ENCODE measurements around the gene OXLD1.
A peak's percentile ranks its signal among the peaks of the same experiment; 100 is the strongest.
"Not testable (repeated sequence)": the region's sequence is repeated elsewhere in the genome, so short reads cannot be mapped to it uniquely, and the experiment has no call there.

OXLD1 gene

DNA sequence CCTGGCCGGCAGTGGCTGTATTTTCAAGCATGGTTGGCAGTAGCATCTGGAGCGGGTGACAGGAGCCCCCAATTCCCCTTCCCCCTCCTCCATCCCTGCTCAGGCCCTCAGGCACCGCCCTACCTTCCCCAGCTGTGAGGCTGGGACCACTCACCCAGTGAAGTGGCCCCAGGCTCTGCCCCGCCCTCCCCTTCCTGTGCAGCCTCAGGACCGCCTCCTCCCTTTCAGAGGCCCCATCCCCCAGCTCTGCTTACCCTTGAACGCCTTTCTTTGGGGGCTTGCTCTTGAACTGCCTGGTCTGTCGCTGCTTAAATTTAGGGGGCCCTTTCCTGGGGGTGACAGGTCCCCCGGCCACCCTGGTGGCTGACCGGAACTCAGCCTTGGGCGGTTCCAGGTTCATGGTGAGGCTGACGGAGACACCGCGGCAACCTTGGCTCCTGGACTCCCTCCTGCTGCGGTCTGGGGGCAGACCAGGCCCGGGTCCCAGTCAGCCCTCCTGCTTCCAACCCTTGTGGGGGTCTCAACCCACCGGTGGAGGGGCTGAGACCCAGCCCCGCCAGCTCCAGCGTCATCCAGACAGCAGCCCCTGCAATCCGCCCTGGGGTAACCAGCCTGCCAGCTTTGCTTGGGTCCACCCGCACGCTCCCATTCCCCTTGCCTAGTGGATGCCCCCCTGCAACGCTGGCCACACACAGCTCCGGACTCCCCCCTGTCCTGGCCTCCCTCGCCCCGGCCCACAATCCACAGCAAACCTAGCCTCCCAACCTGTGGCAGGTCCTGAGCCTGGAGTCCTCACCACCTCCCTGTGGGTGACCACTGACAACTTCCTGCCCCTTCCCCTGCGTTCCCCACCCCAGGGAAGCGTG lies 13.3 kb downstream of the OXLD1 start:
- DNase-seq (ENCODE audit: low read depth), result no peak

DNA sequence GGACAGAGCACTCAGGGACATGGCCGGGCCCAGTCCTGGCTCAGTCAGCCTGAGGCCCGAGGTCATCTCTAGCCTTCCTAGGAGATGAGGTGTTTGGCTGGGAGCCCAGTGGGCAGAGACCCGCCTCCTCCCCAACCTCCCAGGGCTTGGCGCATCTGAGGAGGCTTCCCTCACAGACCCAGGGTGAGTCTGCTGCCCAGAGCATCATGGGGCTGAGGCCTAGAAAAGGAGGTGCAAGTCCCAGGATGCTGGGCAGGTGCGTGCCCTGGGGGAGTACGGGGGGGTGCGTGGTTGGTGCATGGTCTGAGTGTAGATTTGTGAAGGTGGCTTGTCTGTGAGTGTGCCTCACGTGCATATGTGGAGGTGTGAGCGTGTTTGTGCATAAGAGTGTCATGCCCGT lies 14.7 kb downstream of the OXLD1 start:
- no peak for DNase-seq (ENCODE audit: low read depth)

DNA sequence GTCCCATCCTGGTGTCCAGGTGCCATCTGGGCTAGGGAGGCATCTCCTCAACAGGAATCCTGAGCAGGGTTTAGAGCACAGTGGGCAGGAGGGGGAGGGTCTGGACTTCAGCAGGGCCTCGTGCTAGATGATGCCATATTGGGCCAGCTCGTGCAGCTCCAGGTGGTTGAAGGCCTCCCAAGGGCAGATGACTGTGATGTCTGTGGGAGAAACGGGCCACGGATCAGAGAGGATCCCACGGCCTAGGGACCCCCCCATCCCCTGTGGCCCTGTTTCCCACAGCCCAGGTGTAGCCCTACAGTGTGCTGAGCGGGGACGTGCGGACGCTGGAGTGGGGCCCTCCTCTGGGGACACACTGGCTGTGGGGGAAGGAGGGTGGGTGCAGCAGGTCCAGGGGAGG lies 15.5 kb downstream of the OXLD1 start:
- DNase-seq (ENCODE audit: low read depth), result no peak

DNA sequence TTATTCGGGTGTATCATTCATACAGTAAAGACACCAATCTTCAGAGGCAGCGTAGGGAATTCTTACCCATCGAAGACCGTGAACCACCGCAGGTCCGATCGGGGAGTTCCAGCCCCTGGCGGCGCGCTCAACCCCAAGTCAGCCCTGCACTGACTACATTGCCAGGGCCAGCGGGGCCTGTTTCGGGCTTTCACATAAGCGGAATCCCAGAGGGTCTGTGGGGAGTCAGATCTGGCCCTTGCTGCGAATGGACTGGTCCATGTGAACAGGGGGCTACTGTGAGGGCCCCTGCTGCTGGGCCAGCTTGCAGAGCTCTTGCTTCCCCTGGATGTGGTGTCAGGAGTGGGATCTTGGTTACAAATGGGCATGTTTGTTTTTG lies 17.7 kb downstream of the OXLD1 start:
- DNase-seq (ENCODE audit: low read depth), result no peak

DNA sequence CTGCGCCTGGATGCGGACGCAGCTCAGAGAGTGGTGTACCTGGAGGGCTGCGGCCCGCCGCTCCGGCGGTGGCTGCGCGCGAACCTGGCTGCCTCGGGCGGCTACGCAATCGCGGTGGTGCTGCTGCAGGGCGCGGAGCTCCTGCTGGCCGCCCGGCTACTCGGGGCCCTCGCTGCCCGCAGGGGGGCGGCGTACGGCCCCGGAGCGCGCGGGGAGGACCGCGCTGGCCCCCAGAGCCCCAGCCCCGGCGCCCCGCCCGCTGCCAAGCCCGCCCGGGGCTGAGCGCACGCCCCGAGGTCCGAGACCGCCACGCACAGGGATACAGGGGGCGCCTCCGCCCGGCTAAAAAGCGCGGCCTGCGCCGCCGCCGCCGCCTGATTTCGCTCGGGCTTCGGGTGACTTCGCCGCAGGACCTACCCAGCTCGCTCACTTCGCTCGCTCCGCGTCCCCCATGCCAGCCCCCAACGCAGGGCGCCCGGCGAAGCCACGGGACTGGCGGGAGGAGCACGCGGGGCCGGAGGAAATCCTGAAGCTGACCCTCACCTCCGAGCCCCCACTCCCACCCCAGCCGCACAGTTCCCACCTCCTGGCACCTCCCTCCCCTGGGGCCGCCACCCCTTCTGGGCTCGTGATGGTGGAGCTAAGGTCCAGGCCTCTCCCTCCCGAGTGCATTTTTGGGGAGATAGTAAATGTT lies 18.2 kb downstream of the OXLD1 start:
- no peak for DNase-seq (ENCODE audit: low read depth)

DNA sequence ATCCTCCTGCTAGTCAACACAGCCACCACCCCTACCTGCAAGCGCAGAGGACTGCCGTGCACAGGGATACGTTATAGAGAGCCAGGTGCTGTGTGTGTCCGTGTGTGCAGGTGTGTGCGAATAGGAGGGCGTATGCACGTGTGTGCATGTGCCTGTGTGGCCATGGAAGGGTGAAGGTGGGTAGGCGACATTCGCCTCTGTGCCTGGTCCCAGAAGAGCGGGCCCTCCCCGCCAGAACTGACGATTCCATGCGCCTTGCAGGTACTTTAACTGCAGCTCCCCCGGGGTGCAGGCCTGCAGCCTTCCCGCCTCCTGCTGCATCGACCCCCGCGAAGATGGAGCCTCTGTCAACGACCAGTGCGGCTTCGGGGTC lies 18.8 kb downstream of the OXLD1 start:
- no peak for DNase-seq (ENCODE audit: low read depth)

DNA sequence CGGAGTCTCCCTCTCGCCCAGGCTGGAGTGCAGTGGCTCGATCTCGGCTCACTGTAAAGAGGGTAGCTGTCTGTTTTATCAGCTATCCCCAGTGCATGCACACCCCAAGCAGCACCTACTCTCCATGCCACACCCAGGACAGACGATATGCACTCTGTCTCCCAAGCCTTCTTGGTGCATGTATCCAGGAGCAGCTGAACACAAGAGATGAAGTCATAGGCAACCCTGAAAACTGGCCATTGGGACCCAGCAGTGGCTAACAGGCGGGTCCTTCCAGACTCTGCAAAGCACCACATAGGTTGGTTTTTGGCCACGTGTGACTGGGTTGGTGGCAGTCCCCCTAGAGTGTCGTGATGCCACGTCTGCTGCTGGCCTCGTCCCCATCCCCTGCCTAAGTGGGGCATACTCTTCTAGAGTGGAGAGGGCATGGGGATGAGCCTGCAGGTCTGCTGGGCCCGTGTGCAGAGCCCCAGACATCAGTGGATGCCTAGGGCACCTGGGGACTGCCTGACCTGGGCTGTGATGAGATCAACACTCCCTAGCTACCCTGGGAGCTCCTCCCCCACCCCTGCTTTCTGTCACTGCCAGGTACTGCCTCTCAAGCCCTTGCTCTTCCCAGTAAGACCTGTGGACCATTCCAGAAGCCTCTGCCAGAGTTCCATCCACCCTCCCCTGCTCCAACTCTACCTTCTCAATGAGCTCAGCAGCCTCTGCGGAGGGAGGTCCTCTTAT lies 19.4 kb downstream of the OXLD1 start:
- DNase-seq (ENCODE audit: low read depth), result no peak

DNA sequence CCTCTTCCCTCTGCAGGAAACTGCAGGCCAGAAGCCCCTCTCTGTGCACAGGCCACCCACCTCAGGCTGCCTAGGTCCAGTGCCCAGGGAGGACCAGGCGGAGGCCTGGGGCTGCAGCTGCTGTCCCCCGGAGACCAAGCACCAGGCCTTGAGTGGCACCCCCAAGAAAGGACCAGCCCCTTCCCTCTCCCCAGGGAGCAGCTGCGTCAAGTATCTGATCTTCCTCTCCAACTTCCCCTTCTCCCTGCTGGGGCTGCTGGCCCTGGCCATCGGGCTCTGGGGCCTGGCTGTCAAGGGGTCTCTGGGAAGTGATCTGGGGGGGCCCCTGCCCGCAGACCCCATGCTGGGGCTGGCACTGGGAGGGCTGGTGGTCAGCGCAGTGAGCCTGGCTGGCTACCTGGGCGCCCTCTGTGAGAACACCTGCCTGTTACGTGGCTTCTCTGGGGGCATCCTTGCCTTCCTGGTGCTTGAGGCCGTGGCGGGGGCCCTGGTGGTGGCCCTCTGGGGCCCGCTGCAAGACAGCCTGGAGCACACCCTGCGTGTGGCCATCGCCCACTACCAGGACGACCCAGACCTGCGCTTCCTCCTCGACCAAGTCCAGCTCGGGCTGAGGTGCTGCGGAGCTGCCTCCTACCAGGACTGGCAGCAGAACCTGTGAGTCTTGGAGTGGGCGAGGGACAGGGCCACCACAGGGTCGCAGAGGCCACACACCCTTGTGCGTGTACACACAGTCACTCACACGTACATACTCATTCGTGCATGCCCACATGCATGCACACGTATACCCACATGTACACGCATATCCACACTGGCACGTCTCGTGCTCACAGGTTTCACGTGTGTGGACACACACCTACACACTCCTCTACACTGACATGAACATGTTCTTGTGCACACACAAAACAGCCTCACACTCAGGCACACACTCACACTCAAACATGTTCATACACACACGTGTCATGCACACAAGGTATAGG lies 21.1 kb downstream of the OXLD1 start:
- no peak for DNase-seq (ENCODE audit: low read depth)

DNA sequence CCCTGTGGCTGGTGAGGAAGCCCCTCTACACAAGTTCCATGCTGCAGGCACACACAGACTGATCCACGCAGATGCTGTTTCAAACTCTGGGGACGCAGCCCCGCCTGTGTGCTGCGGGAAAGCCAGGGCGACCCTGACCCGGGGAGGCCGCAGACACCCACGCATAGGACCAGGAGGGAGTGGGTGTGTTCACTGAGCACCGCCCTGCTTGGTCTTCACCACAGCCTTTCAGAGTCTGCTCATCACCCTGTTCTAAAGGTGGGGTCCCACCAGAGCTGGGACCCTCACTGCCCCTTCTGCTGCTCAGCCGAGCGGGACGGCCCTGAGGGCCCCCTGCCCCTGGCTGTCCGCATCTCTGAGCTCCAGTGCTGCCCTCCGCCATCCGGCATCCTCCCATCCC lies 21.9 kb downstream of the OXLD1 start:
- DNase-seq (ENCODE audit: low read depth), result no peak

DNA sequence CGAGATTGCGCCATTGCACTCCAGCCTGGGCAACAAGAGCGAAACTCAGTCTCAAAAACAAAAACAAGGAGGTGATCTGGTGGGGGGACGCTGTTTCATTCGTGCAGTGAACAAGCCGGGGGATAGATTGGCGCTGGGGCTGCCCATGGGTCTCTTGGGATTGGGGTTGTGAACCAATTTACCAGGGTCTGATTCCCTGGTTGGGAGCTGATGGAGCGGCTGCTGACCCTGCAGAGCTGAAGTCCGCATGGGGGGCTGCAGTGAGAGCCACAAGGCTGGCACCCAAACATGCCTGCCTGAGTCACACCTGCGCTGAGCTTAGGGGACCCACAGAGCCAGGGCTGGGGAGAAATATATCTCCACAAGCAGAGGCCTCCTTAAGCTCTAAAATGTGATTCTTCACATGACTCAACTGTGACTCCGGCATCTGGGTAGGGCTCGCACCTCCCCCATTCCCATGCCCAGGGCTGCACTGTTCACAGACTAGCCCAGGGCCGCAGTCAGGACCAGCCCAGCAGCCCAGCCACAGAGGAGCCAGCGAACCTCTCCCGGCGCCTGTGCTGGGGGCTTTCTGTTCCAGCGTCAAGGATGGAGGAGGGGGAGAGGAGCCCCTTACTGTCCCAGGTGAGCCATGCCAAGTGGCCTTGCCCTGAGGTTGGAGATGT lies 24.4 kb downstream of the OXLD1 start:
- DNase-seq (ENCODE audit: low read depth), result no peak

DNA sequence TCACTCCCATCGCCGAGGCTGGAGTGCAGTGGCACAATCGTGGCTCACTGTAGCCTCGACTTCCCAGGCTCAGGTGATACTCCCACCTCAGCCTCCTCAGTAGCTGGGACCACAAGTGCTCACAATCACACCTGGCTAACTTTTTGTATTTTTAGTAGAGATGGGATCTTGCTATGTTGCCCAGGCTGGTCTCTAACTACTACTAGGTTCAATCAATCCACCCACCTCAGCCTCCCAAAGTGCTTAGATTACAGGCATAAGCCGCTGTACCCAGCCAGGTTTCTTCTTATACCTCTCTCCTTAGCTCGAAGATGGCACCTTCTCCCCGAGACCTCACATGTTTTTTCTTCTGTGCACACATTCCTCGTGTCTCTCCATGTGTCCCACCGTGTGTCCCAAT lies 26.4 kb downstream of the OXLD1 start:
- no peak for DNase-seq (ENCODE audit: low read depth)

DNA sequence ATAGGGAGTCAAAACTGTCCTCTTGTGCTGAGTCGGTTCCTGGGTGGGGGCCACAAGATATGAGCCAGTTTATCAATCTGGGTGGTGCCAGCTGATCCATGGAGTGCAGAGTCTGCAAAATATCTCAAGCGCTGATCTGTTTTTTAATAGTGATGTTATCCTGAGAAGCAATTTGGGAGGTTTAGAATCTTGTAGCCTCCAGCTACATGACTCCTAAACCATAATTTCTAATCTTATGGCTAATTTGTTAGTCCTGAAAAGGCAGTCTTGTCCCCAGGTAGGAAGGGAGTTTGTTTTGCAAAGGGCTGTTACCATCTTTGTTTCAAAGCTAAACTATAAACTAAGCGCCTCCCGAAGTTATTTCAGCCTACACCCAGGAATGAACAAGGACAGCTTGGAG lies 27.7 kb downstream of the OXLD1 start:
- no peak for DNase-seq (ENCODE audit: low read depth)

DNA sequence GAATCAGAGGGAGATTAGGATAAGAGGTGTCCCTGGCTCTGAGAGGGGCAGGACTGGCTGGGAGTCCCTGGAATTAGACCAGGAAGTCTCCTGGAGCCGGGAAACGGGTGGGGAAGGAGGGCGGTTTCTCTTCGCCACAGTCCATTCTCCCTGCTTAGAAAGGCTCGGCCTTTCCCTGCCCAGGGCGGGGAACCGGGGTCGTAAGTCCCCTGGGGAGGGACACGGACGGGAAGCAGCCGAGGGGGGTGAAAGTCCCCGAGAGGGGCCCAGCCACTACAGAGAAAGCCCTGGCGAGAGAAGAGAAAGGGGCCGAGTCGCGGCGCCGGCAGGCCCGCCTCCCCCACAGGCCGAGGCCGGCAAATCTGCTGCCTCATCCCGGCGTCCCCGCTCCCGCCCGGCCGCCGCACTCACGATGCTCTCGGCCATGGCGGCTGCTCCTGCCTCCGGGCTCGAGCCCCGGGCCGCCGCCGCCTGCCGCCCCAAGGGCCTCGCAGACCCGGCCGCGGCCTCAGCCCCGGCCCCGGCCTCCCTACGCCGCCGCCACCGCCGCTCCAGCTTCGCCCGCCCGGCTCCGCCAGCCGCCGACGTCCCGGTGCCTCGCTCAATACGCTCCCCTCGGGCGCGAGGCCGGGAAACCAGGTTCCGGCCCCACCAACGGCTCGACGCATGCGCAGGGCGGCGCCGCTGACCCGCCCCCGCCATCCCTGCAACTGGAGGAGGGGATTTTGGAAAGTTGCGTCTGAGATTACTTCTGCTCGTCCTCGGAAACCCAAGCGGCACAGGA lies 29.7 kb downstream of the OXLD1 start, which contains the start of the genes NPLOC4 and TSPAN10:
NPLOC4 (minus strand) TSS at position 608 of the 784 bp plus-strand sequence; CDS start at position 426, 182 bp downstream.
TSPAN10 (plus strand) TSS at position 692 of the 784 bp plus-strand sequence. CDS start 5,217 bp downstream, outside the sequence.
- peak; percentile 80 for DNase-seq (ENCODE audit: low read depth)

DNA sequence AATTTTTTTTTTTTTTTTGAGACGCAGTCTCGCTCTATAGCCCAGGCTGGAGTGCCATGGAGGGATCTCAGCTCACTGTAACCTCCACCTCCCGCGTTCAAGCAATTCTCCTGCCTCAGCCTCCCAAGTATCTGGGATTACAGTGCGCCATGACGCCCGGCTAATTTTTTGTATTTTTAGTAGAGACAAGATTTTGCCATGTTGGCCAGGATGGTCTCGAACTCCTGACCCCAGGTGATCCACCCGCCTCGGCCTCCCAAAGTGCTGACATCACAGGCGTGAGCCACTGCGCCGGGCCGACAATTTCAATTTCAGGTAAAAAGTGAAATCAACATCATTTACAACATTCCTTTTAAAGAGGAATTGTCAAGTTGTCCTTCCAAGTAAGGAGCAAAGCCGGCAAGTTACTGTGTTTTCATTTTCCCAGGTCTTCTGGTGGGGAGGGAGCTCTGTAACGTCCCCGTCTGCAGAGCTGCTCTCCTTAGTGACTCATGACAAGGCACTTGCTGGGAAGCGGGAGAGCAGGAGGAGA lies 30.4 kb downstream of the OXLD1 start:
- no peak for DNase-seq (ENCODE audit: low read depth)

DNA sequence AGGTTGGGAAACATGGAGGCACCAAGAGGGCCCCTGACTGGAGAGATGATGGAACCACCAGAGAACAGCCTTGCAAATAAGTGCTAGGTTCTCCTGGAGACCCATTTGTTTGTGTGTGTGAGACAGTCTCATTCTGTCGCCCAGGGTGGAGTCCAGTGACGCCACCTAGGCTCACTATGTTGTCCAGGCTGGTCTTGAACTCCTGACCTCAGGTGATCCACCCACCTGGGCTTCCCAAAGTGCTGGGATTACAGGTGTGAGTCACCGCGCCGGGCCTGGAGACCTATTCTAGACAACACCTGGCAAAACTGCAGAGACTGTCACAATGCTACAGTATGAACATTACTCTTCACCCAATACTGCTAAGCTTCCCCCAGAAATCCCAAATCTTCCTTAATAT lies 31.0 kb downstream of the OXLD1 start:
- DNase-seq (ENCODE audit: low read depth), result no peak

DNA sequence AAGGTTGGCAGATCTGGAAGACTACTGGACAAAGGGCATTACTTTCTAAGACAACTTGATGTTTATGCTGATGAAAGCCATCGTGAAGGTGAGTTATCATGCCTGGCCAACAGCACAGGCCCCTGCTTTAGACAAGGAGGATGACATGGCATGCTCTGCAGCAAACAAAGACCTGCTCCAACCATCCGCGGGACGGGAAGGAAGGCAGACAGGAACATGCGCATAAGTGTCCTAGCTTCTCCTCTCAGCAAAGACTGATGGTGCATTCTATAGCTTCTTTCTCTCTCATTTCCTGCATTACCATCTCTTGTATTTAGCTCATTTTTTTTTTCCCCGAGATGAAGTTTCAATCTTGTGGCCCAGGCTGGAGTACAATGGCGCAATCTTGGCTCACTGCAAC lies 34.9 kb downstream of the OXLD1 start:
- no peak for DNase-seq (ENCODE audit: low read depth)

DNA sequence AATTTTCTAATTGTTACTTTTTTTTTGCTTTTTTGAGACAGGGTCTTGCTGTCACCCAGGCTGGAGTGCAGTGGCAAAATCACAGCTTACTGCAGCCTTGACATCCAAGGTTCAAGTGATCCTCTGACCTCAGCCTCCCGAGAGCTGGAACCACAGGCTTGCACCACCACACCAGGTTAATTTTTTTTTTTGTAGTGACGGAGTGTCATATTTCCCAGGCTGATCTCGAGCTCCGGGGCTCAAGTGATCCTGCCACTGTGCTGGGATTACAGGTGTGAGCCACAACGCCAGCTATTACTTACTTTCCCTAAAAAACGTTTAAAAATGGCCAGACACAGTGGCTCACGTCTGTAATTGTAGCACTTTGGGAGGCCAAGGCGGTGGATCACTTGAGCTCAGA lies 36.1 kb downstream of the OXLD1 start:
- DNase-seq (ENCODE audit: low read depth), result no peak

DNA sequence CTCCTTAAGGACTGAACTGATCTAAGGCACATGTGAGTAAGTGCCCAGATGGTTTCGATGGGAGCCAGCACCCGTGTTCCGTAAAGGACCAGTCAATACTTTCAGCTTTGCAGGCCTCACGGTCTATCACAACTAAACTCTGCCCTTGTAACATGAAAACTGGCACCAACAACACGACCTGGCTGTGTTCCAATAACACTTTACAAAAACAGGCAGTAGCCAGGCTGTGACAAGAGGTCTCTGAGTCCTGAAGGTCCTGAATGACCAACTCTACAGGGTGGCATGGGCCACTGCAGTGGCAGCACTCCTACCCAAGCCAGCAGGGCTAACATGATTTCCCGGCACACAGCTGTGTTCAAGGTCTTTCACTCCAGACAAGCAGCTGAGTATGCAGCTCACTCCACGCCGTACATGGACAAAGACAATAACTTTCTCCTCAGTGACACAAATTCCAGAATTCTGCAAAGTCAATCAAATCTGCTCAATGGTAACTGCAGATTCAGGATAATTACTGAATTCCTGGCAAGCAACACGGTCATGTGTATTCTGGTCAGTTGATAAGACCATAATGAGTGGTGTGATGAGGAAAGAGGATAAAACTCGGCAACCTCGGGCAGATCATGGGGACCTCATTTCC lies 44.8 kb downstream of the OXLD1 start:
- DNase-seq (ENCODE audit: low read depth), result no peak

DNA sequence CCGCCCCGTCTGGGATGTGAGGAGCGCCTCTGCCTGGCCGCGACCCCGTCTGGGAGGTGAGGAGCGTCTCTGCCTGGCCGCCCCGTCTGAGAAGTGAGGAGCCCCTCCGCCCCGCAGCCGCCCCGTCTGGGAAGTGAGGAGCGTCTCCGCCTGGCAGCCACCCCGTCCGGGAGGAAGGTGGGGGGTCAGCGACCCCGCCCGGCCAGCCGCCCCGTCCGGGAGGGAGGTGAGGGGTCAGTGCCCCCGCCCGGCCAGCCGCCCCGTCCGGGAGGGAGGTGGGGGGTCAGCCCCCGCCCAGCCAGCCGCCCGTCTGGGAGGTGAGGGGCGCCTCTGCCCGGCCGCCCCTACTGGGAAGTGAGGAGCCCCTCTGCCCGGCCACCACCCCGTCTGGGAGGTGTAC lies 48.1 kb downstream of the OXLD1 start:
- DNase-seq (ENCODE audit: low read depth), result not testable (repeated sequence)

Data from stimulated activated CD4-positive, alpha-beta T cell treated with anti-CD3 and anti-CD28 coated beads, Interleukin-2, amount 100 ng/mL, for 4 hours (primary cell).